ENCODE results near the gene PSMB10.

Gene PSMB10

GRCh38 chr16:67953641-67954375 lies 17.2 kb upstream of the PSMB10 start:
- TF ChIP-seq GATA2 (IDR thresholded peaks at IDR 0.05; ENCODE audit: low read depth, low read length) (no peak), GATA3 (IDR thresholded peaks at IDR 0.05; ENCODE audit: low read depth, low read length) (no peak)

GRCh38 chr16:67951485-67951884 lies 14.8 kb upstream of the PSMB10 start:
- TF ChIP-seq GATA2 (IDR thresholded peaks at IDR 0.05; ENCODE audit: low read depth, low read length) = no peak
- TF ChIP-seq GATA3 (IDR thresholded peaks at IDR 0.05; ENCODE audit: low read depth, low read length) = no peak

GRCh38 chr16:67950335-67950843 lies 13.7 kb upstream of the PSMB10 start:
- TF ChIP-seq GATA3 (IDR thresholded peaks at IDR 0.05; ENCODE audit: low read depth, low read length) = no peak
- no peak for TF ChIP-seq GATA2 (IDR thresholded peaks at IDR 0.05; ENCODE audit: low read depth, low read length)

GRCh38 chr16:67949645-67950044 lies 13.0 kb upstream of the PSMB10 start:
- TF ChIP-seq GATA3 (IDR thresholded peaks at IDR 0.05; ENCODE audit: low read depth, low read length) = no peak
- no peak for TF ChIP-seq GATA2 (IDR thresholded peaks at IDR 0.05; ENCODE audit: low read depth, low read length)

DNA sequence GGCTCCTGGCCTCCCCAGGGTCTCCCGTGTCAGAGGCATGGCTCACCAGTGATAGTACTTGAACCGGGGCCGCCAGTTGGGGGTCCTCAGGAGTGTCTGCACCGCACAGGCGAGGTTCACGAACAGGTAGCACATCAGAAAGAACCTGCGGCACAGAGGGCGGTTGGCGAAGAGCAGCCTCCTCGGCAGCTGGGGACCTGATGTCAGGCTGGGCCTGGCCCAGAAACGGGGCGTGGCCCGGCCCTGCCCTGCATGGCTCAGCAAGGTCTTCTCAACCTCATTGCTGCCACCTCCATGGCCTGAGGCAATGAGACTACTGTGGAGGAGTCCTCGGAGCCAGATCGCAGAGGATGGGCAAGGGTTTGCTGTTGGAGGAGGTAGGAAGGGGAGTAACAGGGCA lies 11.4 kb upstream of the PSMB10 start:
- no peak for TF ChIP-seq GATA2 (IDR thresholded peaks at IDR 0.05; ENCODE audit: low read depth, low read length)

- TF ChIP-seq GATA3 (IDR thresholded peaks at IDR 0.05; ENCODE audit: low read depth, low read length) (no peak), GATA2 (IDR thresholded peaks at IDR 0.05; ENCODE audit: low read depth, low read length) (no peak)
Measured at GRCh38 chr16:67946966-67947558, 10.4 kb upstream of the PSMB10 start.

- TF ChIP-seq GATA3 (IDR thresholded peaks at IDR 0.05; ENCODE audit: low read depth, low read length) (no peak), GATA2 (IDR thresholded peaks at IDR 0.05; ENCODE audit: low read depth, low read length) (no peak)
Measured at GRCh38 chr16:67946128-67946569, 9.5 kb upstream of the PSMB10 start.

- TF ChIP-seq GATA3 (IDR thresholded peaks at IDR 0.05; ENCODE audit: low read depth, low read length) = no peak
- no peak for TF ChIP-seq GATA2 (IDR thresholded peaks at IDR 0.05; ENCODE audit: low read depth, low read length)
Measured at GRCh38 chr16:67945392-67945933, 8.8 kb upstream of the PSMB10 start.

DNA sequence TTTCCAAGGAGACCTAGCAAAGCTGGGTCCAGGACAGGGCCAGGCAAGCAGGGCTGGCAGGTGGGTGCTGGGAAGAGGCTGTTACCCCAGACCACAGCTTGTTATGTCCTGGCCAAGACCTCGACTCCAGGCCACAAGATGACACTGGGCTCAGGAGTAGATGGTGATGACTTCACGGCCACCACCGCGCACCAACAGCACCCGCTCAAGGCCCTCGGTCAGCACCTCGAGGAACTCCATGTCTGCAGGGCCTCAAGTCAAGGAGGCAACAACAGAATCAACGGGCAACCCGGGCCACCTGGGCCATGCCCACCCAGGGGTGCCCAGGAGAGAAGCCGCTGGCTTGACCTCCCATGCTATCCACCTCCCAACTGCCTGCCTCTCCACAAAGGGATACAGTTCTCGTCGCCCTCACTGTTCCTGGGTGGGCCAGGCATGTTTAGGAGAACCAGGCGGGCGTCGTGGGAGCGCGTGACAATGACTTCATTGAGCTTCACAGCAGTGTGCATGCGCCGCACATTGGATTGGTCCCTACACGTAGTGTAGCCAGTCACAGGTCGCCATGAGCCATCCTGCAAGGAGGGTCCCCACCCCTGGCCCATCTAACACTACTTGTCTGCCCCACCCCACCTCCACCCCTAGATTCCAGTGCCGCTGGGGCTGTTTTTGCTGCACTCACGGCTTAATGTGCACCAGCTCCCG lies 8.2 kb upstream of the PSMB10 start:
- no peak for TF ChIP-seq GATA3 (IDR thresholded peaks at IDR 0.05; ENCODE audit: low read depth, low read length)
- TF ChIP-seq GATA2 (IDR thresholded peaks at IDR 0.05; ENCODE audit: low read depth, low read length) = no peak

DNA sequence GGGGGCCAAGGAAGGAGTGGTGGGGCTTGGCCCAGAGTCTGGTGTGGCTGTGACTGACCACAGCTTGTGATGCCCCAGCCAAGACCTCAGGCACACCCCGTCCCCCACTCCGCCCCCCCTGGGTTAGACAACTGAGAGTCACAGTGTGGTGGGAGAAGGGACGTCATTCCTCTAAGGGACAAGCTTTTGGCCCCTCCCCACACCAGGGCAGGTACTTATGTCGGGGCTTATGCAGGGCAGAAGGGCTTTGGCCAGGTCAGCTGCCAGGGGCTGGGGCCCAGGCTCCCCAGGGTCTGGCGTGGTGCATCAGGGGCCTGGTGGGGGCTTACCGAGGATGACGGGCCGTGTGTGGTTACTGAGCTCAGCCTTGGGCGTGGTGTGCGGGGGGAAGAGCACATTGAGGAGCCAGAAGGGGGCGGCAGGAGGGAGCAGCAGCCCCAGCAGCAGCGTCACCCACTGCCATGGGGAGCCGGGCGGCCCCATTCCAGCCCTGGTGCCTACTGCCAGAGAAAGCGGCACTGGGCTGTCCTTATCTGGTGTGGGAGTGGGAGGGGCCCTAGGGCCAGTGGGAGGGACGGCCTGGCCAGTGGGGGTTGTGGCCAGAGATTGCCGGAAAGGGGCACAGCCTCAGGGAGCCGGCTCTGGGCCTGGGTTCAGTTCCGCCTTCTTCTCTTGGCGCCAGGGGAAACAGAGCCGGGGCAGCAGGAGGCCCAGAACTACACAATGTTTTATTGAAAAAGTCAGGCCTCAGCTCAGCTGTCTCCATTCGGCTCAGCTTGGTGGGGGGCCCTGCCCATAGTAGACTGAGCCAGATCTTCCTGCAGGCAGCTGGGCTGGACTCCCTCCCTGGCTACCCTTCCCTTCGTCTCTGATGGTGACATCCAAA lies 7.2 kb upstream of the PSMB10 start, which contains the start of gene LCAT:
Gene LCAT, minus strand, starts transcription at position 502 of the 886 bp plus-strand sequence. Its CDS starts 19 bp downstream, at position 483.
- TF ChIP-seq GATA2 (IDR thresholded peaks at IDR 0.05; ENCODE audit: low read depth, low read length) (no peak), GATA3 (IDR thresholded peaks at IDR 0.05; ENCODE audit: low read depth, low read length) (no peak)

DNA sequence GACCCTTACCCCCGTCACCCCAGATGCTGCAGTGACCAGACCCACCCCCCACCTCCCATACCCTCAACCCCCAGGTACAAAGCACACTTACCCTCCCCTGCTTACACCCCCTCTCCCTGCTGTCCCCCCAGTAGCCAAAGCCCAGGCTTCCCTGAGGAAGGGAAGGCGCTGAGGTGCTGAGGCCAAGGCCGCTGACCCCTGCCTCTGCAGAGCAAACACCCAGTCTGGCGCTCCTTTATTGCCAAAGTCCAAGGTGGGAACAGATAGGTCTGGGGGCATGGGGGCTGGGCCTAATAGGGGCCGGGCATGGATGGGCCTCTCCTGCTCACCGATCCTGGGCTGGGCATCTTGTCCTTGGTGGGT lies 6.6 kb upstream of the PSMB10 start:
- TF ChIP-seq GATA3 (IDR thresholded peaks at IDR 0.05; ENCODE audit: low read depth, low read length) = no peak
- no peak for TF ChIP-seq GATA2 (IDR thresholded peaks at IDR 0.05; ENCODE audit: low read depth, low read length)

- TF ChIP-seq GATA2 (IDR thresholded peaks at IDR 0.05; ENCODE audit: low read depth, low read length) (no peak), GATA3 (IDR thresholded peaks at IDR 0.05; ENCODE audit: low read depth, low read length) (no peak)
Measured at GRCh38 chr16:67942510-67943255, 6.0 kb upstream of the PSMB10 start.

DNA sequence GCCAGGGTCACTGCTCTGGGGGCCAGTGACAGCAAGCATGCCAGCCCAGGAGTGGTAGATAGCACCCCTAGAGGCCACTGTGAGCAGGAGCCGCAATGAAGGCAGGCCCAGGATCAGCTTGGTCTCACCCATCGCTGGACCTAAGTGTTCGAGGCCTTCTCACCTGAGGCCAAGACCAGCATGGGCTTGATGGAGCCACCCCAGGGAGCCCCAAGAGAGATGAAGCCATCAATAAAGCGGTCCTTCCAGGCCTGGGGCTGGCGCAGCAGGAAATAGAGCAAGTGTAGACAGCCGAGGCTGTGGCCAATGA lies 5.5 kb upstream of the PSMB10 start:
- TF ChIP-seq GATA2 (IDR thresholded peaks at IDR 0.05; ENCODE audit: low read depth, low read length) (no peak), GATA3 (IDR thresholded peaks at IDR 0.05; ENCODE audit: low read depth, low read length) (no peak)
